DMS153 treated with DMSO at 0.1 percent for 48 hours (cell line): ENCODE measurements around the gene CACNG7.

Source experiments
- DNase-seq: peaks from one replicate; lab custom pipeline; 2025; ENCODE audit not compliant: unreplicated experiment; lab: John Stamatoyannopoulos, UW

CACNG7 gene

DNA sequence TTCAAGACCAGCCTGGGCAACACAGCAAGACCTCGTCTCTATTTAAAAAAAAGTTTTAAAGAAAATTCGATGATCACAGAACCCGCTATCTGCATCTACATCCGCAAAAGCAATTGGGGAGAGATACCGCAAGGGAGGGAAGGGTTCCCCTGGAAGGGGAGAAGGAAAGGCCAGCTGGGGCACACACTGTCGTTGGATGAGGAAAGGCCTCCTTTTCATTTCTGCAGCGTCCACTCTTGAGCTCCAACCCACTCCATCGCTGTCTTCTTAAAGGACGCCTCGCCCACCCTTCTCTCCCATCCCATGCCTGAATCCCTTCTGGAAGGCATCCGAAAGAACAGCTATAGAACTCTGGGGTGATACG lies 30.3 kb upstream of the CACNG7 start:
- DNase-seq = no peak

- DNase-seq = peak; percentile 73
Measured at GRCh38 chr19:53879140-53880081, 29.7 kb upstream of the CACNG7 start.

- peak; percentile 16 for DNase-seq
Measured at GRCh38 chr19:53880711-53881481, 28.2 kb upstream of the CACNG7 start.

GRCh38 chr19:53881482-53882390 lies 27.3 kb upstream of the CACNG7 start, which contains the start of gene PRKCG:
Gene PRKCG, plus strand, starts transcription at chr19:53882197. Its CDS starts 298 bp downstream, at chr19:53882495.
- DNase-seq = no peak

DNA sequence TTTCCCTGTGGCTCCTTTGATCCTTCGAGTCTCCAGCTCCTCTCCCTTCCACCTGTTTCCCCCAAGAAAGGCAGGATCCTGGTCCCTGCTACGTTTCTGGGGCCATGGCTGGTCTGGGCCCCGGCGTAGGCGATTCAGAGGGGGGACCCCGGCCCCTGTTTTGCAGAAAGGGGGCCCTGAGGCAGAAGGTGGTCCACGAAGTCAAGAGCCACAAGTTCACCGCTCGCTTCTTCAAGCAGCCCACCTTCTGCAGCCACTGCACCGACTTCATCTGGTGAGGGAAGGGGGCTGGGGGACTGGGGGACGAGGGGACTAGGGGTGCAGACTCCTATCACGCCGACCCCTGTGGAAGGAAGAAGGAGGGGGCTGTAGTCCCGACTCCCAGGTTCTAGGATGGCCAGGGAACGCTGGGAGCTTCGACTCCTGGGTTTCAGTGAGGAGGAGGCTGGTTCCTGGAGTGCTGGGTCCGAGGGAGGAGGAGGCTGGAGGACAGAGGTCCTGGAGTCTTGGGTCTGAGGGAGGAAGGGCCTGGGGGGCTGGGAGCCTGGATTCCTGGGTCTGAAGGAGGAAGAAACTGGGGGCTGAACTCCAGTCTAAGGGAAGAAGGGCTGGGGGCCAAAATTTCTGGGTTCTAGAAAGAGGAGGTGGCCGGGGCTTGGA lies 26.6 kb upstream of the CACNG7 start:
- no peak for DNase-seq

GRCh38 chr19:53883231-53883661 lies 25.8 kb upstream of the CACNG7 start:
- no peak for DNase-seq

DNA sequence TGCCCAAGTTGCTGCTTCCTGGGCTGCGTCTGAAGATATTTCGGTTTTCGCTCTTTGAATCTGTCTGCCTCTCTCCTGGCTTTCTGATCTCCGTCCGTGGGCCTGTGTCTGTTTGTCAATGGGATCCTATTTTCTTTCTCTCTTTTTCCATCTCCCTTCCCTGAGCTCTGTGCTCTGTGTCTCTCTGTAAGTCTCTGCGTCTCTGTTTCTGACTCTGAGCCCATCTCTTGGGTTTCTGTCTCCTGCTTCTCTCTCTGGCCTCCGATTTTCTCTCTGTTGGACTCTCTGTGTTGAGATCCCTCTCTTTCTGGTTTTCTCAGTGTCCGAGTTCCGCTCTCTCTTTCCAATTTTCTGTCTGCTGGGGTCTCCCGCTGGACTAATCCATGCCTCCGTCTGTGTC lies 25.3 kb upstream of the CACNG7 start:
- DNase-seq = no peak

GRCh38 chr19:53884256-53884655 lies 24.8 kb upstream of the CACNG7 start:
- DNase-seq = no peak

GRCh38 chr19:53885036-53885435 lies 24.0 kb upstream of the CACNG7 start:
- no peak for DNase-seq

DNA sequence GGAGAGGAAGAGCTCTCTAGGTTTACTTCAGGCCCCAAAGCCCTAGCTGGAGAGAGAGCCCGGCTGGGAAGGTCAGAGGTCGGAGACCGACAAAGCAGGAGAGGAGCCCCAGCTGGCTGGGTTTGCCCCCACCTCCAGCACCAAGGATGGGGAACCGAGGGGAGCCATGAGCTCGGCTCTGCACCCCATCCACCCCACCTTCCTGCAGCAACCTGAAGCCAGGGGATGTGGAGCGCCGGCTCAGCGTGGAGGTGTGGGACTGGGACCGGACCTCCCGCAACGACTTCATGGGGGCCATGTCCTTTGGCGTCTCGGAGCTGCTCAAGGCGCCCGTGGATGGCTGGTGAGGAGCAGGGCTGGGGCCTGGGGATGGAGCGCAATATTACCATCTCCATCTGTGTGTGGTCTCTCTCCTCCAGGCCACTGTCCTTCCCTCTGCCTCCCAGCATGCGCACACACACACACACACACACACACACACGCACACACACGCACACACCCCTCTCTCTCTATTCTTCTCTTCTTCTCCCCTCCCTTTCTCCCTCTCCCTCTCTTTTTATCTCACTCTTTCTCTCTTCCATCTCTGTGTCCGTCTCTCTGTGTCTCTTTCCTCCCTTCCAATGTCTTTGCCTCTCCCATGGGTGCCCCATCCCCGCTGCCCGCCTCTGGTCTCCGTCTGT lies 16.6 kb upstream of the CACNG7 start:
- DNase-seq = no peak

- DNase-seq = no peak
Measured at GRCh38 chr19:53892981-53893325, 16.1 kb upstream of the CACNG7 start.

DNA sequence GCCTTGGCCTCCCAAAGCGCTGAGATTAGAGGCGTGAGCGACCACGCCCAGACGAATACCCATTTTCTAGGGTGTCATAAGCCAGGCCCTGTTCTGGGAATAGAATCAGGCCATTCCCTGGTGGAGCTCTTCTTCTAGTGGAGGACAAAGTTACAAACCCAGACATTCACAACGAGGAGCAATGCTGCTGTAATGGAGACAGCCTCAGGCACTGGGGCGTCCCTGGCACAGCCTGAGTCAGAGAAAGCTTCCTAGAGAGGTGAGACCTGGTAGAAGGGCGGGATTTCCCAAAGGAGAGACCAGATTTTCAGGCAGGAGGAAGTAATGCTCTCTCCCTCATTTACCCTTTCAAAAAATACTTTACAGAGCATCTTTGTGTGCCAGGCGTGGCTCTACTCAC lies 14.4 kb upstream of the CACNG7 start:
- no peak for DNase-seq

- no peak for DNase-seq
Measured at GRCh38 chr19:53896682-53897081, 12.4 kb upstream of the CACNG7 start.

- DNase-seq = no peak
Measured at GRCh38 chr19:53897459-53897858, 11.6 kb upstream of the CACNG7 start.

DNA sequence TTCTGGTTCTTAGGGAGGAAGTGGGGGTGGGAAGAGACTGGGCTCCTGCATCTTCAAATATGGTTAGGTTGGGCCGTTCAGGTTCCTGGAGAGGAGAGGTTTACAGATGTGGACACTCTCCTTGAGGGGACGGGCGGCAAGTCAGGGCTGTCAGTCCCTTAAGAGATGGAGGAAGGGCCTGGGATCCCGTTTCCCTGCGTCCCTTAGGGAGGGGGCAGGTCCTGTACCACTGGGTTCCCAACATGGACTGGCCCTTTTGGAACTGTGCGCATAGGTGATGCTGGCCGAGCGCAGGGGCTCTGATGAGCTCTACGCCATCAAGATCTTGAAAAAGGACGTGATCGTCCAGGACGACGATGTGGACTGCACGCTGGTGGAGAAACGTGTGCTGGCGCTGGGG lies 10.9 kb upstream of the CACNG7 start:
- no peak for DNase-seq

DNA sequence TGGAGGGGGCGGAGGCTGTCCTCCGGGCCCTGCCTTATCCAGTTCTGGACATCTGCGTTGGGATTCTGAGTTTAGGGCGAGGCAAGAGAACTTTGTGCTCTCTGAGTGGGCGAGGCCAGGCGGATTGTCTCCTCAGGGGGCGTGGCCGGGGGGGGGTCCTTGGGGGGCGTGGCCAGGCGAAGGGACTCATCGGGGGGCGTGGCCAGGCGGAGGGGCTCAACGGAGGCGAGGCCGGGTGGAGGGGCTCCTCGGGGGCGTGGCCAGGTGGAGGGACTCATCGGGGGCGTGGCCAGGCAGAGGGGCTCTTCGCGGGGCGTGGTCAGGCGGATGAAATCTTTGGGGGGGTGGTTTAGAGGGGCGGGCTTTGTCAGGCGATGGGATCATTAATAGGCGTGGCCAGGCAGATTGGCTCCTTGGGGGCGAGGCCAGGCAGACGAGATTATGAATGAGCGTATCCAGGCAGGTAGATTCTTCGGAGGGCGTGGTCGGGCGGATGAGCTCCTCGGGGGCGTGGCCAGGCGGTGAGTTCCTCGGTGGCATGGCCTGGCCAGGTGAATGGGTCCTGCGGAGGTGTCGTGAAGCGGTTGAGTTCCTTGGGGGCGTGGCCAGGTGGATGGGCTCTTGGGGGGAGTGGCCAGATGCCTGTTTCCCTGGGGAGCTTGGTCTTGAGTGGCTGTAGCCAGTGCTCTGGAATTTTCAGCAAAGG lies 10.3 kb upstream of the CACNG7 start:
- DNase-seq = no peak

DNA sequence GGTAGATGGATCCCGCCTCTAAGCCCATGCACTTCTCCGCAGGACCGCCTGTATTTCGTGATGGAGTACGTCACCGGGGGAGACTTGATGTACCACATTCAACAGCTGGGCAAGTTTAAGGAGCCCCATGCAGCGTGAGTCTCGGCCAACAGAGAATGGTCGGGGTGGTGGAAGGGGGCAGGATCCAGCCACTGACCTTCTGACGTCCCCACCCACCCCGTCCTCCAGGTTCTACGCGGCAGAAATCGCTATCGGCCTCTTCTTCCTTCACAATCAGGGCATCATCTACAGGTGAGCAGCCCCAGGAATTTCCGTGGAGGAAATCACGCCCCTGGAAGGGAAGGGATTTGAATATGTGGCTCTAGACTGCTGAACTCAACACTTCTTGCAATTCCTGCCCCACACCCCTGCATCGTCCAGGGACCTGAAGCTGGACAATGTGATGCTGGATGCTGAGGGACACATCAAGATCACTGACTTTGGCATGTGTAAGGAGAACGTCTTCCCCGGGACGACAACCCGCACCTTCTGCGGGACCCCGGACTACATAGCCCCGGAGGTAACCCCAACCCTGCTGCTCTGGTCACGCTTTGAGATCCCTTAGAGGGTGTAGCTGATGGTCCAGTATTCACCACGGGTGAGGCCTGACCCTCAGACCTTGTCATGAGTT lies 8.8 kb upstream of the CACNG7 start:
- DNase-seq = no peak

GRCh38 chr19:53903055-53903680 lies 5.9 kb upstream of the CACNG7 start:
- no peak for DNase-seq
